ENCODE results near the gene PTRH1. TPM values are rescaled to one million over a fixed set of nuclear protein-coding genes. Genes with fewer than 3 reads are reported as not detected.

PTRH1 gene
- total RNA-seq, 4 donors from 2014 or later, result 7.4 to 58.4 (median 41.6) TPM

GRCh38 chr9:127729522-127730256, 14.2 kb upstream of the PTRH1 start:
- WGBS, result 97% methylated on average over 6 of the region's 18 CpGs
- no peaks in the 10 kb centered on the region for H3K27me3 ChIP-seq

GRCh38 chr9:127728808-127729207, 13.3 kb upstream of the PTRH1 start:
- no peak for DNase-seq (ENCODE audit: low spot score in 2 of 2)
- Histone ChIP-seq H3K27ac (no peak overlapping the region), H3K36me3 (peaks cover 30% of the 10 kb centered on the region), H3K9me3 (no peaks in the 10 kb centered on the region), H3K4me1 (peaks cover 15% of the 10 kb centered on the region), H3K4me3 (no peak overlapping the region), H3K27me3 (no peaks in the 10 kb centered on the region)
- TF ChIP-seq CTCF (IDR thresholded peaks at IDR 0.05) (no peak), POLR2AphosphoS5 (IDR thresholded peaks at IDR 0.05) (no peak), EP300 (IDR thresholded peaks at IDR 0.05) (no peak), POLR2A (IDR thresholded peaks at IDR 0.05) (no peak)
- 90% methylated on average over 7 of the region's 8 CpGs for WGBS

More at GRCh38 chr9:127729522-127730256, 14.2 kb upstream of the PTRH1 start:
- peaks cover 15% of the 10 kb centered on the region for H3K4me1 ChIP-seq
- peaks cover 30% of the 10 kb centered on the region for H3K36me3 ChIP-seq
- H3K4me3 ChIP-seq, result no peak overlapping the region
- TF ChIP-seq POLR2A (IDR thresholded peaks at IDR 0.05), result no peak
- TF ChIP-seq CTCF (IDR thresholded peaks at IDR 0.05), result no peak
- no peak for TF ChIP-seq POLR2AphosphoS5 (IDR thresholded peaks at IDR 0.05)
- TF ChIP-seq EP300 (IDR thresholded peaks at IDR 0.05), result no peak
- H3K9me3 ChIP-seq, result no peaks in the 10 kb centered on the region
- DNase-seq (ENCODE audit: low spot score in 2 of 2), result no peak
- no peak overlapping the region for H3K27ac ChIP-seq

GRCh38 chr9:127726871-127727270, 11.4 kb upstream of the PTRH1 start:
- H3K9me3 ChIP-seq, result no peaks in the 10 kb centered on the region
- WGBS, result 50% methylated on average over 2 of the region's 8 CpGs
- H3K27ac ChIP-seq, result no peak overlapping the region
- DNase-seq (ENCODE audit: low spot score in 2 of 2), result no peak
- TF ChIP-seq CTCF (IDR thresholded peaks at IDR 0.05) (no peak), POLR2AphosphoS5 (IDR thresholded peaks at IDR 0.05) (no peak), EP300 (IDR thresholded peaks at IDR 0.05) (no peak), POLR2A (IDR thresholded peaks at IDR 0.05) (no peak)
- H3K4me1 ChIP-seq, result peaks cover 21% of the 10 kb centered on the region
- H3K27me3 ChIP-seq, result no peaks in the 10 kb centered on the region
- no peak overlapping the region for H3K4me3 ChIP-seq
- peaks cover 18% of the 10 kb centered on the region for H3K36me3 ChIP-seq

GRCh38 chr9:127724012-127724411, 8.5 kb upstream of the PTRH1 start:
- Histone ChIP-seq H3K4me1 (peaks cover 21% of the 10 kb centered on the region), H3K27ac (no peak overlapping the region), H3K4me3 (no peak overlapping the region), H3K36me3 (no peaks in the 10 kb centered on the region), H3K27me3 (no peaks in the 10 kb centered on the region), H3K9me3 (no peaks in the 10 kb centered on the region)
- 45% methylated on average over 17 of the region's 23 CpGs for WGBS
- DNase-seq (ENCODE audit: low spot score in 2 of 2), result no peak
- TF ChIP-seq POLR2A (IDR thresholded peaks at IDR 0.05) (no peak), CTCF (IDR thresholded peaks at IDR 0.05) (no peak), EP300 (IDR thresholded peaks at IDR 0.05) (no peak), POLR2AphosphoS5 (IDR thresholded peaks at IDR 0.05) (no peak)

- H3K36me3 ChIP-seq, result no peaks in the 10 kb centered on the region
- no peak overlapping the region for H3K4me3 ChIP-seq
- H3K27ac ChIP-seq, result no peak overlapping the region
- no peaks in the 10 kb centered on the region for H3K27me3 ChIP-seq
- no peak for DNase-seq (ENCODE audit: low spot score in 2 of 2)
- H3K4me1 ChIP-seq, result peaks cover 21% of the 10 kb centered on the region
- TF ChIP-seq POLR2A (IDR thresholded peaks at IDR 0.05) (no peak), CTCF (IDR thresholded peaks at IDR 0.05) (no peak), EP300 (IDR thresholded peaks at IDR 0.05) (no peak), POLR2AphosphoS5 (IDR thresholded peaks at IDR 0.05) (no peak)
- 70% methylated on average over 1 of the region's 5 CpGs for WGBS
- H3K9me3 ChIP-seq, result no peaks in the 10 kb centered on the region
Observed at GRCh38 chr9:127723444-127723843, 8.0 kb upstream of the PTRH1 start.

Measured in suprapubic skin (tissue), 4 donors.